Activated CD8-positive, alpha-beta memory T cell treated with anti-CD3 and anti-CD28 coated beads, Interleukin-2, amount 10 ng/mL, durations not matched to agents 7 days and 5 days (primary cell): Measurements from ENCODE around the gene SLC16A5. TPM values are rescaled to one million over a fixed set of nuclear protein-coding genes. Genes with fewer than 3 reads are reported as not detected.
A peak's percentile ranks its signal among the peaks of the same experiment; 100 is the strongest.

Experiments used
- ATAC-seq: fragments of 150-1000 bp; cut with Tn5 transposase; one replicate; pipeline ENCODE4 v1.10.0; 2021; ENCODE audit warnings: moderate library complexity
- CTCF ChIA-PET: fragments of 350-600 bp; sonication (Branson Sonifier 250); formaldehyde crosslinking; loops from one replicate; lab custom pipeline; 2021; ENCODE audit warnings: antibody characterized with exemption; lab: Charles Lee
- DNase-seq: peaks from one replicate; pipeline ENCODE4 v3.0.0-alpha.2; 2020
- H3K27ac Mint-ChIP-seq: one replicate; pipeline ENCODE4 v1.8.0; 2021; ENCODE audit warnings: mild to moderate bottlenecking, mixed read lengths
- H3K27me3 Mint-ChIP-seq: one replicate; pipeline ENCODE4 v1.8.0; 2021; ENCODE audit warnings: mixed read lengths
- H3K36me3 Mint-ChIP-seq: one replicate; pipeline ENCODE4 v1.8.0; 2021; ENCODE audit warnings: mild to moderate bottlenecking, mixed read lengths
- H3K4me1 Mint-ChIP-seq: one replicate; pipeline ENCODE4 v1.8.0; 2021; ENCODE audit warnings: mixed read lengths
- H3K4me3 Mint-ChIP-seq: one replicate; pipeline ENCODE4 v1.8.0; 2021; ENCODE audit warnings: mild to moderate bottlenecking, moderate library complexity, mixed read lengths
- H3K9me3 Mint-ChIP-seq: one replicate; pipeline ENCODE4 v1.8.0; 2022; ENCODE audit warnings: low read depth, mixed read lengths
- total RNA-seq, 2 experiments: library from RNA; stranded (reverse); gene quantifications; one replicate each; pipeline ENCODE4 v1.2.3, GENCODE V29; 2021

Gene SLC16A5
- total RNA-seq, 2 experiments from 2014 or later = 2.3 to 3.2 TPM

DNA sequence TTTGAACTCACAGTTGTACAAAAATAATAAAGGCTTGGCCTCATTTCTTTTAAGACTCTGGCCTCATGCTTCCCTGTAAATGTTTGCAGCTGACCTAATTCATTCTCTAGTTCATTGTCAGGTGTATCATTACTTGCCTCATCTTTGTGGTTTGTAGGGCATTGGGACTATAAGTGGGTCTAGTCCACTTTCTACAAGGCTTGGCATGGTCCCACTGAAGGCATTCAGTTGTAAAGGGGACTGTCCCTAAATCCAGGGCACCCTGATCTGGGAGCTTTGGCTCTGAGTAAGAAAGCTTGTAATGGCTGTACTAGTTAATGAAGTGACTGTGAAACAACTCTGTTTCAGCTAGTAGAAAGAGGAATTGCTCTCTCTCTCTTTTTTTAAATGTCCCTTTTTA, 38.0 kb upstream of the SLC16A5 start:
- no peaks in the 10 kb centered on the region for H3K27me3 Mint-ChIP-seq
- H3K36me3 Mint-ChIP-seq = peaks cover 22% of the 10 kb centered on the region
- H3K4me1 Mint-ChIP-seq = peaks cover 31% of the 10 kb centered on the region
- ATAC-seq (no peak), DNase-seq (no peak)
- H3K4me3 Mint-ChIP-seq = no peak overlapping the region
- CTCF ChIA-PET = interaction anchor here (0.7 to 2.6 kb wide), 6 partner anchors 8 to 152 kb away, joined by 3 to 13 read pairs (median 6); no protein-coding TSS in a partner anchor
- no peak overlapping the region for H3K27ac Mint-ChIP-seq
- no peaks in the 10 kb centered on the region for H3K9me3 Mint-ChIP-seq

DNA sequence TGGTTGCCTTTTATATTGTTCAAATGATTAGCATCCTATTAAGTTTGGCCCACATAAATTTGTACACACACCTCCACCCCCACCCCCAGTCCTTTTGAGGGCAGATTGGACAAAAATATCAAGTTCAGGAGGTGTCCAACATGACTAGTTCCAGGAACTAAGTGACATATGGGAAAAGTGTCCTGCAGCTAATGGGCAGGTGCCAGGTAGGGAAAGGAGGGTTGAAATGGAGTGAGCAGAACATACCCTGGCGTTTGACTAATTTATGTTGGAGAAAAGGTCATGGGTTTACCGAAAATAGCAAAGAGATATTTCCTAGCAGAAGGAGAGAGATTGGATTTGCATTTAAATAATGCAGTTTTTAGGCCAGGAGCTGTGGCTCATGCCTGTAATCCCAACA, 35.8 kb upstream of the SLC16A5 start:
- H3K9me3 Mint-ChIP-seq = no peaks in the 10 kb centered on the region
- CTCF ChIA-PET = no interaction called here
- H3K36me3 Mint-ChIP-seq = peaks cover 27% of the 10 kb centered on the region
- no peak overlapping the region for H3K27ac Mint-ChIP-seq
- H3K4me1 Mint-ChIP-seq = peaks cover 18% of the 10 kb centered on the region
- H3K4me3 Mint-ChIP-seq = no peak overlapping the region
- ATAC-seq = no peak
- H3K27me3 Mint-ChIP-seq = no peaks in the 10 kb centered on the region
- DNase-seq = no peak

DNA sequence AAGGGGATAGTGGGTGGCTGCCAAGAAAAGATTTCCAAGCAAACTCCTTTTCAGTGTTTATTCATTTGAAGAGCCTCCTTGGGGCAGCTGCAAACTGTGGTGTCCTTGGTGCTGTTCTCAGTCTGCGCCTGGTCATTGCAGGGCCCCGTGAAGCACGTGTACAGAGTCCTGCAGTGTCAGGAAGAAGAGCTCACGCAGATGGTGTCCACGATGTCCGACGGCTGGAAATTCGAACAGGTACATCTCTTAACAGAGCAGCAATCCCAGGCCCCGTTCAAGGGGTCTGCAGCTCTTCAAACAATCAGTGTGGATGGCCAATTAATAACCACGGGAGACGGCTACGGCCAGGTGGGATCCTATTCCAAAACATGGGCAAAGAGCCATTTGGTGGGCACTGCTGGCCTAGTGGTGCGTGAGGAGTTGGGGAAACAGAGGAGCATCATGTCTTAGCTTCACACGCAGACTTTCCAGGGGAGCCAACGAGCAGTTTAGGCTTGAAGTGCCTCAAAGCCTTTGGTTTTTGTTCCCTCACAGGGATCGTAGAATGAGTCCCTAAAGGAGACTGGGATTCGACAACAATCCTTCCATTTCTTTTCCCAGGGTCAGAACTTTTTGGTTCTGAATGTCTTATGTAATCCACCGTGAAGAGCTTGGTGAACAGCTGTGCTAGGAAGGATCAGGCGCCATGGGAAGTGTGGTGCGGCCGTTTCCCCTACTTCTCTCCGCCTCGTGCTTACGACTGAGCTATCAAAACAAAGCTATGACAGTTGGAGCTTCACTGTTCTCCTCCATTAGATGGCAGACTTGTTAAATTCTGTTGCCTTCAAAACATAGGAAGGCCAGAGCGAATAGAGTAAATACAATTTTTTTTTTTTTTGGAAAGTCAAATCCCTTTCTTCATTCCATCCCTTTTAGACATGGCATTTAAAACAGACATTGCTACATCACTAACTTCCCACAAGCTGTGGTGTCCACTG, 28.1 kb upstream of the SLC16A5 start:
- Mint-ChIP-seq H3K36me3 (peaks cover 15% of the 10 kb centered on the region), H3K4me3 (no peak overlapping the region), H3K27me3 (no peaks in the 10 kb centered on the region), H3K27ac (no peak overlapping the region), H3K9me3 (no peaks in the 10 kb centered on the region), H3K4me1 (peaks cover 5% of the 10 kb centered on the region)
- no peak for ATAC-seq
- DNase-seq = no peak
- CTCF ChIA-PET = interaction anchor here (0.7 to 2.6 kb wide), 14 partner anchors 9 to 145 kb away, joined by 3 to 12 read pairs (median 4); partner anchors contain the start of genes ARMC7, CDR2L, MRPL58 and NUP85

DNA sequence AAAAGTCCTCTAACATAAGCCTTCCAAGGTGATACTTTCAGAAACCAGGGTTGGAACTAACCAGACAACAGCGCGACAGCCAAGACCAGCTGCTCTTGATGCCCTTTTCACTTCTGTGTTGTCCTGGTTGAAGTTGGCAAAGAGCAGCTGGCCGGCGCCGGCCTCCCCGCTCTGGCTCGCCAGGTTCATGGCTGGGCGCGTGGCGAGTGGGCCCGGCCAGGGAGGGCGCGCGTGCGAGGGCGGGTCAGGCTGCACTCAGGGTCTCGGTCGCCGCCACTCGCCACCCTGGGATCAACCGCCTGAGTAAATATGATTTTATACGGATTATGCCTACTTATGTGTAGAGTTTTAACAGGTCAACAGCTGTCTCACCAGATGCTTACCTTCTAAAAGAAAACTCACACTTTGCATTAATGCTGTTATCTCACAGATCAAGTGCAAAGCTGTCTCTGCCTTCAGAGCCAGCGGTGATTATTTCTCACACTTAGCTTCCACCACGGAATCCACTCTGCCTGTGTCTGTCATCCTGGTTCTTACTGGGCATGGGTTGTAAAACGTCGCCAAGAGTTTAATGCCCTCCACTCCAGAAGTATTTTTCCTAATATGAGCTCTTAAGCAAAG, 27.2 kb upstream of the SLC16A5 start:
- ATAC-seq (no peak), DNase-seq (no peak)
- Mint-ChIP-seq H3K27me3 (no peaks in the 10 kb centered on the region), H3K4me3 (no peak overlapping the region), H3K27ac (no peak overlapping the region), H3K9me3 (no peaks in the 10 kb centered on the region), H3K36me3 (peaks cover 14% of the 10 kb centered on the region), H3K4me1 (peaks cover 9% of the 10 kb centered on the region)
- CTCF ChIA-PET = interaction anchor here (0.6 to 2.6 kb wide), 15 partner anchors 8 to 145 kb away, joined by 3 to 12 read pairs (median 4); partner anchors contain the start of genes ARMC7, CDR2L, MRPL58 and NUP85

DNA sequence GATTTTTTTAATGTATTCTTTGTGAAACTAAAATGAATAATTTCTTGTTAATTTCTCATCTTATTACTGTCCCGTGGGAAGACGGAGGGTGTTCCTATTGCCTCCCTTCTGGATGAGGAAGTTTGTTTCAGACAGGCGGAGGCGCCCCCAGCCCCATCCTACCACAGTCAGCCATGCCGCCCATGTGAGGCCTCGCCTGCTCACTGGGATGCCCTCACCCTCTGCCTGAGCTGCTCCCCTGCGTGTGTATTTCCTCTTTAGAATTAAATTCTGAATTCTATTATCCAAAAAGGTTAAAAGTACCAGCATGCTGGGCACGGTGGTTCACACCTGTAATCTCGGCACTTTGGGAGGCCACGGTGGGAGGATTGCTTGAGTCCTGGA, 26.7 kb upstream of the SLC16A5 start:
- no peaks in the 10 kb centered on the region for H3K27me3 Mint-ChIP-seq
- CTCF ChIA-PET = interaction anchor here (0.6 to 2.6 kb wide), 8 partner anchors 9 to 141 kb away, joined by 3 to 12 read pairs (median 4); no protein-coding TSS in a partner anchor
- peaks cover 14% of the 10 kb centered on the region for H3K36me3 Mint-ChIP-seq
- DNase-seq = no peak
- H3K27ac Mint-ChIP-seq = no peak overlapping the region
- no peaks in the 10 kb centered on the region for H3K9me3 Mint-ChIP-seq
- peaks cover 14% of the 10 kb centered on the region for H3K4me1 Mint-ChIP-seq
- ATAC-seq = no peak
- H3K4me3 Mint-ChIP-seq = no peak overlapping the region

DNA sequence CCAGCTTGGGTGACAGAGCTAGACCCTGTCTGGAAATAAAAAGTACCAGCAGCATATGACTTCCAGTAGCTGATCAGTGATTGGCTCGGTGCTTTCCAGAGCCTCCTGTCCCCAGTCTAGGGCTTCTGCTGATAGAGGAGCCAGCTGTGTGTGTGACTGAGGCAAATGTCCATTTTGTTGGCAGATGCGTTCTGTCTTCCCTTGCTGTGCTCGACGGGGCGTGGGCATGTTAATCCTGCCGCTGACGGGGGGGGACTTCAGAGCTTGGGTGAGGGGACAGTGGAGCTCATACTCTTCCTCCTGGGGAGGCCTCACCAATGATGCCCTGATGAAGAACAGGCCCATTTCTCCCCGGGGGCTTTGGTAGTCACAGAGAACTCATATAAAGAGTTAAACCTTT, 26.1 kb upstream of the SLC16A5 start:
- no peaks in the 10 kb centered on the region for H3K27me3 Mint-ChIP-seq
- ATAC-seq (no peak), DNase-seq (no peak)
- H3K27ac Mint-ChIP-seq = no peak overlapping the region
- H3K4me1 Mint-ChIP-seq = peaks cover 18% of the 10 kb centered on the region
- CTCF ChIA-PET = interaction anchor here (0.6 to 2.6 kb wide), 7 partner anchors 8 to 100 kb away, joined by 3 to 10 read pairs (median 4); no protein-coding TSS in a partner anchor
- H3K9me3 Mint-ChIP-seq = no peaks in the 10 kb centered on the region
- H3K4me3 Mint-ChIP-seq = no peak overlapping the region
- H3K36me3 Mint-ChIP-seq = peaks cover 11% of the 10 kb centered on the region

DNA sequence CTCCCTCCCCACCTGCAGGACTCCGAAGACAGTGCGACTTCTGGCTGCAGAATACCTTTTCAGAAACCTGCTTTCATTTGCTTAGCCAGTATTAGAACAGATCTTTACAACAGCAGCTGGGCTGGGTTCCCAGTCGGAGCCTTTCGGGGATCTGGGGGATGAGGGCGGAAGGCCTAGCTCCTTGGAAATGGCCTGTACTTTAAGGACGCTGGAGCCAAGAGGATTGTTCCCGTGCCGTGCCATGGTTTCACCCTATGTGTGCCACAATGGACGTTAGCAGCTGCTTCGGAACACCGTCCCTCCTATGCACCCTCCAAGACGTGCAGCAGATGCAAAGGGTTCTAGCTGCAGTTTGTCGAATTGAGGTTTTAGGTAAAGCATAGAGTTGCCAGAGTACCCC, 24.6 kb upstream of the SLC16A5 start:
- Mint-ChIP-seq H3K36me3 (peaks cover 10% of the 10 kb centered on the region), H3K27me3 (no peaks in the 10 kb centered on the region)
- CTCF ChIA-PET = interaction anchor here (1.4 kb wide), 1 partner anchor 51 kb away, joined by 4 read pairs; no protein-coding TSS in a partner anchor

DNA sequence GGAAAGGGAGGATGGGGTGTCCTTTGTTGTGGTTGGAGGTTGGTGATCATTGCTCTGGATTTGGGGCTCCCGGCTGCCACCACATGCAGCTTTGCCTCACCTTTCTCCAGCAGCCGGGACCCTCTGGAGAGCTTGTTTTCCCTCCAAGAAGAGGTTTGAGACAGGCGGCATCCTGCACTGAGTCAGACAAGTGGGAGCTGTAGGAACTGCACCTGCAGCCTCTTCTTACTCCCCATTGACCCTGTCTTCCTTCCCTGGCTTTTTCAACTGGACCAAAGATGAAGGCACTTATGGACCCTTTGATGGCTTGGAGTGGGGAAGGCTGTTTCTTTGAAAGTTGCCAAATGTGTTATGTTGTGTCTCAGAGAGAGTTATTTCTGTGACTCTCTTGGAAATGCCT, 24.1 kb upstream of the SLC16A5 start:
- H3K9me3 Mint-ChIP-seq = no peaks in the 10 kb centered on the region
- DNase-seq = no peak
- no peaks in the 10 kb centered on the region for H3K27me3 Mint-ChIP-seq
- peaks cover 10% of the 10 kb centered on the region for H3K36me3 Mint-ChIP-seq
- H3K27ac Mint-ChIP-seq = no peak overlapping the region
- no peak overlapping the region for H3K4me3 Mint-ChIP-seq
- ATAC-seq = no peak
- CTCF ChIA-PET = no interaction called here
- H3K4me1 Mint-ChIP-seq = peaks cover 23% of the 10 kb centered on the region

More for the DNA sequence above, 24.6 kb upstream of the SLC16A5 start:
- DNase-seq (no peak), ATAC-seq (no peak)
- Mint-ChIP-seq H3K9me3 (no peaks in the 10 kb centered on the region), H3K27ac (no peak overlapping the region), H3K4me3 (no peak overlapping the region), H3K4me1 (peaks cover 22% of the 10 kb centered on the region)

DNA sequence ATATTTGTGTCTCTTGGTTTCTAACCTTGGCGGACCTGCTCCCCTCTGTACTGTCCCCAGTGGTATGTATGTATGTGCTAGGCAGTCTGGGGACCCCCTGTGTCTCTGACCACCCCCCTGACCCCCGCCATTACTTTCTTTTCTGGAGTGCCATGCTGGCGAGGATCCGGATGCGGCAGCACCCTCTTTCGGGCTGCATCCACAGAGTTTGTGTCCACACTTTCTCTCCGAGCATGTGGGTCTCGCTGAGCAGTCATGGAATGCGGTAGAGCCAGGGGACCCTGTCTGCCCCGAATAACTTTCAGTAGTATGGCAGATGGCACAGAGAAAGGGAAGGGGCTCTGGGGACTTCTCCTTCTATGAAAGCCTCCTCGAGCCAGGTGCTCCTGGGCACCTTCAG, 23.7 kb upstream of the SLC16A5 start:
- CTCF ChIA-PET = interaction anchor here (0.9 kb wide), 1 partner anchor 102 kb away, joined by 3 read pairs; no protein-coding TSS in a partner anchor
- H3K9me3 Mint-ChIP-seq = no peaks in the 10 kb centered on the region
- DNase-seq = no peak
- H3K4me3 Mint-ChIP-seq = no peak overlapping the region
- H3K27ac Mint-ChIP-seq = no peak overlapping the region
- peaks cover 25% of the 10 kb centered on the region for H3K4me1 Mint-ChIP-seq
- ATAC-seq = no peak
- peaks cover 10% of the 10 kb centered on the region for H3K36me3 Mint-ChIP-seq
- no peaks in the 10 kb centered on the region for H3K27me3 Mint-ChIP-seq

DNA sequence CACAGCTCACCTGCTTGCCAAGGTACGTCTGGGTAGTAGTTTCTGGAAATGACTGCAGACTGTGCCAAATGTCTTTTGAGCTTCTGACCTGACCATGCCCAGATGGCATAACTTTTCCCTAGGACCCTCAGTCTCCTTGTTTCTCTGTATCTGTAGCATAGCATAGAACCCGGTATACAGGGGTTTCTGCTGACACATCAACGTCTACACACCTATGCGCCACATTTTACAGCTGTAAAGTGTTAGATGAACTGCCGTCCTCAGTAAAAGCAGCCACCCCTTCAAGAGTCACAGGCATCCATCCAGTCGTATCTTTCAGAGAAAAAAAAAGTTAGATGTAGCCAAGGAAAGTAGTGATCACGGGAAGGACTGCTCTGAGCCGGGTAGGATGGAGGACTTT, 23.3 kb upstream of the SLC16A5 start:
- H3K36me3 Mint-ChIP-seq = peaks cover 10% of the 10 kb centered on the region
- CTCF ChIA-PET = interaction anchor here (0.9 kb wide), 1 partner anchor 103 kb away, joined by 3 read pairs; no protein-coding TSS in a partner anchor
- no peaks in the 10 kb centered on the region for H3K9me3 Mint-ChIP-seq
- ATAC-seq (no peak), DNase-seq (no peak)
- no peaks in the 10 kb centered on the region for H3K27me3 Mint-ChIP-seq
- no peak overlapping the region for H3K27ac Mint-ChIP-seq
- no peak overlapping the region for H3K4me3 Mint-ChIP-seq
- peaks cover 25% of the 10 kb centered on the region for H3K4me1 Mint-ChIP-seq

DNA sequence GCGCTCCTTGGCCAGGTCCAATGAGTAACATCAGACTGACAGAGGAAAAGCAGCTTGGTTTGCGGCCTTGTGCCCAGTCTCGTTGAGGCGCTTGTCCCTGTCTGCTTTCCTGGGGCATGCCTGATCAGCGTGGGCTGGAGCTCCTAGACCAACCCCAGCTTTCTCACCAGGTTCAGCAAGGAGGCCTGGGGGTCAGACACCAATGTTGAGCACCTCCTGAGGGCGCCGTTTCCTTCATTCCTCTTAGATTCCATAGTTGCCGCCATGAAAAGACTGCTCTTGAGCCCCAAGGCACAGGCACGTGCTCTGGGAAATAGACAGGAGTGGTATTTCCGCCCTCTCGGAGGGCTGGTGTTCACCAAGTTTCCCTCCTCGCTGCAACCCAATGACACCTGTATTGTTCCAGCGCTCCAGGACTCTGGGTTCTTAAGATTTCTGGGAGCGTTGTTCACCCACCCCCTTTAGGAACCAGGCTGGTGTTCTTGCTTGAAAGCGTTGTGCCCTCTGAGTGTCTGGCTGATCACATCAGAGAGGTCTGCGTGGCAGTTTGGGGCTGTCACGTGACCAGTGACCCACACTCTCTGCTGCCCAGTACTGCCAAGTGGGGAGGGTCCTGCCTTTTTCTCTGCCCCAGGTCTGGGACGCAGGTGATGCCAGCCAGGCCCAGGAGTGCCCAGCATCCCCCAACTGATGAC, 22.7 kb upstream of the SLC16A5 start:
- Mint-ChIP-seq H3K9me3 (no peaks in the 10 kb centered on the region), H3K4me3 (no peak overlapping the region), H3K27ac (peak overlapping the region; percentile 13), H3K27me3 (no peaks in the 10 kb centered on the region), H3K4me1 (peaks cover 27% of the 10 kb centered on the region), H3K36me3 (peaks cover 9% of the 10 kb centered on the region)
- CTCF ChIA-PET = interaction anchor here (0.9 kb wide), 1 partner anchor 103 kb away, joined by 3 read pairs; no protein-coding TSS in a partner anchor
- no peak for ATAC-seq
- DNase-seq = no peak

DNA sequence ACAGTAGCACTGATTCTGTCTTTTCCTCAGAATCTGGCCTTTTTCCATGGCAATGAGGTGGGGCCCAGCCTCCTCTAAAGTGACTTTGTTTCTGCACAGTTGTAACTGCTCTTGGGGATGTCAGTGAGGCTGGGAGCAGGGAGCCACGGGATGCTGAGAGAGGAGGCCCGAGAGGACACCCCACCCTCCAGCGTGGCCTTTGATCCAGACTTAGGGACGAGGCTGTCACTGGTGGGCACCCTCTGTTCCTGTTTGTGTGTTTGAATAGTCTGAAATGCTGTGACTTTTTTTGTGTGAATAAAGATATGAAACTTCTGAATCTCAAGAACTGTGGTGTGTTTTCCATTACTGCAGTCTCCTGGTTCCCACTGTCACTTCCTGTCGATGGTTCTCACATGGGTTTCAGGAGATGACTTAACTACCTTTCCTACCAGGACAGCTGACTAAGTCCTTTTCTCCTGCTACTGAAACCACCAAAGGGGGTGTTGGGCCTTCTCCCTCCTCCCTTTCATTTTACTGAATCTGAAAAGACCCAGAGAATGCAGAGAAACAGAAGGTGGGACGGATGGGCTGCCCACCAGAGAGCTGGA, 22.1 kb upstream of the SLC16A5 start:
- no peak for ATAC-seq
- CTCF ChIA-PET = no interaction called here

More for the DNA sequence above, 22.1 kb upstream of the SLC16A5 start:
- DNase-seq = no peak
- no peak overlapping the region for H3K4me3 Mint-ChIP-seq
- H3K27ac Mint-ChIP-seq = peak overlapping the region; percentile 14
- peaks cover 6% of the 10 kb centered on the region for H3K36me3 Mint-ChIP-seq
- peaks cover 27% of the 10 kb centered on the region for H3K4me1 Mint-ChIP-seq
- no peaks in the 10 kb centered on the region for H3K27me3 Mint-ChIP-seq
- no peaks in the 10 kb centered on the region for H3K9me3 Mint-ChIP-seq
